ENCODE results near the gene BEX4. TPM values are rescaled to one million over a fixed set of nuclear protein-coding genes. Genes with fewer than 3 reads are reported as not detected.

Gene BEX4
- total and polyA plus RNA-seq, 2 experiments from 2014 or later: 39.3 to 135 TPM

DNA sequence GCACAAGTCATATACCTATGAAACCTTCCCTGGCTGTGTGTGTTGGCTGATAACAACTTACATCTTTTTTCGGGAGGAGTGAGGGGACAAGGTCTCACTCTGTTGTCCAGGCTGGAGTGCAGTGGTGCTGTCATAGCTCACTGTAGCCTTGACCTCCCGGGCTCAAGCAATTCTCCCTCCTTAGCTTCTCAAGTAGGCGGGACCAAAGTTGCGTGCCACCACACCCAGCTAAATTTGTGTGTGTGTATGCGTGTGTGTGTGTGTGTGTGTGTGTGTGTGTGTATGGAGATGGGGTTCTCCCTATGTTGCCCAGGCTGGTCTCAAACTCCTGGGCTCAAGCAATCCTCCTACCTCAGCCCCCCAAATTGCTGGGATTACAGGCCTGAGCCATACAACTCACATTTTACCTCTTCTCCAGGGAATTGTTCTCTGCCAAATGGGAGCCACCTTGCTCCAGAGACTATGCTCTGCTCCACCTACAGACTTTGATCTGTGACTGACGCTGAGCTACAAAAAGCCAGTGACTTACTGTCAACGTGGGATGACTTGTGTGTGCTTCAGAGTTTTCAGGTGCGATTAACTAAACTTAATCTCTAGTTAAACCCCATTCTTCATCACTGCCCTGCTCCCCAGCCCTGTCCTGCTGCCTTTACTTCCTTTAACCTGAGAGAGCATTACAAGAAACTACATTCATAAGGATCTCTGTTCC, 2.0 kb upstream of the BEX4 start:
- H3K4me1 ChIP-seq (ENCODE audit: insufficient read depth): 0 out of 2 replicates have a peak, but pooled peaks cover 6% of the 10 kb centered on the region

More for the DNA sequence above, 2.0 kb upstream of the BEX4 start:
- TF ChIP-seq NANOG (IDR thresholded peaks at IDR 0.05; ENCODE audit: borderline replicate concordance) (no peak), STAT1 (IDR thresholded peaks at IDR 0.05; ENCODE audit: unreplicated experiment) (no peak), ZNF114 (CRISPR knock-in tag; IDR thresholded peaks at IDR 0.05) (no peak), EZH2 (IDR thresholded peaks at IDR 0.05; ENCODE audit: low read depth, unreplicated experiment) (no peak), JUNB (IDR thresholded peaks at IDR 0.05; ENCODE audit: unreplicated experiment) (no peak), EZH2phosphoT487 (IDR thresholded peaks at IDR 0.05; ENCODE audit: unreplicated experiment) (no peak), ZNF331 (CRISPR knock-in tag; IDR thresholded peaks at IDR 0.05; ENCODE audit: low read depth) (no peak), CREB1 (CRISPR knock-in tag; IDR thresholded peaks at IDR 0.05; ENCODE audit: low read depth) (no peak), POLR2AphosphoS5 (IDR thresholded peaks at IDR 0.05; ENCODE audit: low read depth) (no peak)
- TF ChIP-seq, protein P1, sequence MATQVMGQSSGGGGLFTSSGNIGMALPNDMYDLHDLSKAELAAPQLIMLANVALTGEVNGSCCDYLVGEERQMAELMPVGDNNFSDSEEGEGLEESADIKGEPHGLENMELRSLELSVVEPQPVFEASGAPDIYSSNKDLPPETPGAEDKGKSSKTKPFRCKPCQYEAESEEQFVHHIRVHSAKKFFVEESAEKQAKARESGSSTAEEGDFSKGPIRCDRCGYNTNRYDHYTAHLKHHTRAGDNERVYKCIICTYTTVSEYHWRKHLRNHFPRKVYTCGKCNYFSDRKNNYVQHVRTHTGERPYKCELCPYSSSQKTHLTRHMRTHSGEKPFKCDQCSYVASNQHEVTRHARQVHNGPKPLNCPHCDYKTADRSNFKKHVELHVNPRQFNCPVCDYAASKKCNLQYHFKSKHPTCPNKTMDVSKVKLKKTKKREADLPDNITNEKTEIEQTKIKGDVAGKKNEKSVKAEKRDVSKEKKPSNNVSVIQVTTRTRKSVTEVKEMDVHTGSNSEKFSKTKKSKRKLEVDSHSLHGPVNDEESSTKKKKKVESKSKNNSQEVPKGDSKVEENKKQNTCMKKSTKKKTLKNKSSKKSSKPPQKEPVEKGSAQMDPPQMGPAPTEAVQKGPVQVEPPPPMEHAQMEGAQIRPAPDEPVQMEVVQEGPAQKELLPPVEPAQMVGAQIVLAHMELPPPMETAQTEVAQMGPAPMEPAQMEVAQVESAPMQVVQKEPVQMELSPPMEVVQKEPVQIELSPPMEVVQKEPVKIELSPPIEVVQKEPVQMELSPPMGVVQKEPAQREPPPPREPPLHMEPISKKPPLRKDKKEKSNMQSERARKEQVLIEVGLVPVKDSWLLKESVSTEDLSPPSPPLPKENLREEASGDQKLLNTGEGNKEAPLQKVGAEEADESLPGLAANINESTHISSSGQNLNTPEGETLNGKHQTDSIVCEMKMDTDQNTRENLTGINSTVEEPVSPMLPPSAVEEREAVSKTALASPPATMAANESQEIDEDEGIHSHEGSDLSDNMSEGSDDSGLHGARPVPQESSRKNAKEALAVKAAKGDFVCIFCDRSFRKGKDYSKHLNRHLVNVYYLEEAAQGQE (IDR thresholded peaks at IDR 0.05; ENCODE audit: unreplicated experiment): no peak
- TF ChIP-seq, protein P2, sequence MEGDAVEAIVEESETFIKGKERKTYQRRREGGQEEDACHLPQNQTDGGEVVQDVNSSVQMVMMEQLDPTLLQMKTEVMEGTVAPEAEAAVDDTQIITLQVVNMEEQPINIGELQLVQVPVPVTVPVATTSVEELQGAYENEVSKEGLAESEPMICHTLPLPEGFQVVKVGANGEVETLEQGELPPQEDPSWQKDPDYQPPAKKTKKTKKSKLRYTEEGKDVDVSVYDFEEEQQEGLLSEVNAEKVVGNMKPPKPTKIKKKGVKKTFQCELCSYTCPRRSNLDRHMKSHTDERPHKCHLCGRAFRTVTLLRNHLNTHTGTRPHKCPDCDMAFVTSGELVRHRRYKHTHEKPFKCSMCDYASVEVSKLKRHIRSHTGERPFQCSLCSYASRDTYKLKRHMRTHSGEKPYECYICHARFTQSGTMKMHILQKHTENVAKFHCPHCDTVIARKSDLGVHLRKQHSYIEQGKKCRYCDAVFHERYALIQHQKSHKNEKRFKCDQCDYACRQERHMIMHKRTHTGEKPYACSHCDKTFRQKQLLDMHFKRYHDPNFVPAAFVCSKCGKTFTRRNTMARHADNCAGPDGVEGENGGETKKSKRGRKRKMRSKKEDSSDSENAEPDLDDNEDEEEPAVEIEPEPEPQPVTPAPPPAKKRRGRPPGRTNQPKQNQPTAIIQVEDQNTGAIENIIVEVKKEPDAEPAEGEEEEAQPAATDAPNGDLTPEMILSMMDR (conservative IDR thresholded peaks at IDR 0.05; ENCODE audit: low read depth in 2 of 2): no peak
- TF ChIP-seq, protein P3, sequence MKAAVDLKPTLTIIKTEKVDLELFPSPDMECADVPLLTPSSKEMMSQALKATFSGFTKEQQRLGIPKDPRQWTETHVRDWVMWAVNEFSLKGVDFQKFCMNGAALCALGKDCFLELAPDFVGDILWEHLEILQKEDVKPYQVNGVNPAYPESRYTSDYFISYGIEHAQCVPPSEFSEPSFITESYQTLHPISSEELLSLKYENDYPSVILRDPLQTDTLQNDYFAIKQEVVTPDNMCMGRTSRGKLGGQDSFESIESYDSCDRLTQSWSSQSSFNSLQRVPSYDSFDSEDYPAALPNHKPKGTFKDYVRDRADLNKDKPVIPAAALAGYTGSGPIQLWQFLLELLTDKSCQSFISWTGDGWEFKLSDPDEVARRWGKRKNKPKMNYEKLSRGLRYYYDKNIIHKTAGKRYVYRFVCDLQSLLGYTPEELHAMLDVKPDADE (IDR thresholded peaks at IDR 0.05): no peak
- TF ChIP-seq, protein P4, sequence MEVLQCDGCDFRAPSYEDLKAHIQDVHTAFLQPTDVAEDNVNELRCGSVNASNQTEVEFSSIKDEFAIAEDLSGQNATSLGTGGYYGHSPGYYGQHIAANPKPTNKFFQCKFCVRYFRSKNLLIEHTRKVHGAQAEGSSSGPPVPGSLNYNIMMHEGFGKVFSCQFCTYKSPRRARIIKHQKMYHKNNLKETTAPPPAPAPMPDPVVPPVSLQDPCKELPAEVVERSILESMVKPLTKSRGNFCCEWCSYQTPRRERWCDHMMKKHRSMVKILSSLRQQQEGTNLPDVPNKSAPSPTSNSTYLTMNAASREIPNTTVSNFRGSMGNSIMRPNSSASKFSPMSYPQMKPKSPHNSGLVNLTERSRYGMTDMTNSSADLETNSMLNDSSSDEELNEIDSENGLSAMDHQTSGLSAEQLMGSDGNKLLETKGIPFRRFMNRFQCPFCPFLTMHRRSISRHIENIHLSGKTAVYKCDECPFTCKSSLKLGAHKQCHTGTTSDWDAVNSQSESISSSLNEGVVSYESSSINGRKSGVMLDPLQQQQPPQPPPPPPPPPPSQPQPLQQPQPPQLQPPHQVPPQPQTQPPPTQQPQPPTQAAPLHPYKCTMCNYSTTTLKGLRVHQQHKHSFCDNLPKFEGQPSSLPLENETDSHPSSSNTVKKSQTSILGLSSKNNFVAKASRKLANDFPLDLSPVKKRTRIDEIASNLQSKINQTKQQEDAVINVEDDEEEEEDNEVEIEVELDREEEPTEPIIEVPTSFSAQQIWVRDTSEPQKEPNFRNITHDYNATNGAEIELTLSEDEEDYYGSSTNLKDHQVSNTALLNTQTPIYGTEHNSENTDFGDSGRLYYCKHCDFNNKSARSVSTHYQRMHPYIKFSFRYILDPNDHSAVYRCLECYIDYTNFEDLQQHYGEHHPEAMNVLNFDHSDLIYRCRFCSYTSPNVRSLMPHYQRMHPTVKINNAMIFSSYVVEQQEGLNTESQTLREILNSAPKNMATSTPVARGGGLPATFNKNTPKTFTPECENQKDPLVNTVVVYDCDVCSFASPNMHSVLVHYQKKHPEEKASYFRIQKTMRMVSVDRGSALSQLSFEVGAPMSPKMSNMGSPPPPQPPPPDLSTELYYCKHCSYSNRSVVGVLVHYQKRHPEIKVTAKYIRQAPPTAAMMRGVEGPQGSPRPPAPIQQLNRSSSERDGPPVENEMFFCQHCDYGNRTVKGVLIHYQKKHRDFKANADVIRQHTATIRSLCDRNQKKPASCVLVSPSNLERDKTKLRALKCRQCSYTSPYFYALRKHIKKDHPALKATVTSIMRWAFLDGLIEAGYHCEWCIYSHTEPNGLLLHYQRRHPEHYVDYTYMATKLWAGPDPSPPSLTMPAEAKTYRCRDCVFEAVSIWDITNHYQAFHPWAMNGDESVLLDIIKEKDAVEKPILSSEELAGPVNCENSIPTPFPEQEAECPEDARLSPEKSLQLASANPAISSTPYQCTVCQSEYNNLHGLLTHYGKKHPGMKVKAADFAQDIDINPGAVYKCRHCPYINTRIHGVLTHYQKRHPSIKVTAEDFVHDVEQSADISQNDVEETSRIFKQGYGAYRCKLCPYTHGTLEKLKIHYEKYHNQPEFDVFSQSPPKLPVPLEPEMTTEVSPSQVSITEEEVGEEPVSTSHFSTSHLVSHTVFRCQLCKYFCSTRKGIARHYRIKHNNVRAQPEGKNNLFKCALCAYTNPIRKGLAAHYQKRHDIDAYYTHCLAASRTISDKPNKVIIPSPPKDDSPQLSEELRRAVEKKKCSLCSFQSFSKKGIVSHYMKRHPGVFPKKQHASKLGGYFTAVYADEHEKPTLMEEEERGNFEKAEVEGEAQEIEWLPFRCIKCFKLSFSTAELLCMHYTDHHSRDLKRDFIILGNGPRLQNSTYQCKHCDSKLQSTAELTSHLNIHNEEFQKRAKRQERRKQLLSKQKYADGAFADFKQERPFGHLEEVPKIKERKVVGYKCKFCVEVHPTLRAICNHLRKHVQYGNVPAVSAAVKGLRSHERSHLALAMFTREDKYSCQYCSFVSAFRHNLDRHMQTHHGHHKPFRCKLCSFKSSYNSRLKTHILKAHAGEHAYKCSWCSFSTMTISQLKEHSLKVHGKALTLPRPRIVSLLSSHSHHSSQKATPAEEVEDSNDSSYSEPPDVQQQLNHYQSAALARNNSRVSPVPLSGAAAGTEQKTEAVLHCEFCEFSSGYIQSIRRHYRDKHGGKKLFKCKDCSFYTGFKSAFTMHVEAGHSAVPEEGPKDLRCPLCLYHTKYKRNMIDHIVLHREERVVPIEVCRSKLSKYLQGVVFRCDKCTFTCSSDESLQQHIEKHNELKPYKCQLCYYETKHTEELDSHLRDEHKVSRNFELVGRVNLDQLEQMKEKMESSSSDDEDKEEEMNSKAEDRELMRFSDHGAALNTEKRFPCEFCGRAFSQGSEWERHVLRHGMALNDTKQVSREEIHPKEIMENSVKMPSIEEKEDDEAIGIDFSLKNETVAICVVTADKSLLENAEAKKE (CRISPR knock-in tag; IDR thresholded peaks at IDR 0.05): no peak
- Histone ChIP-seq H2AFZ (no peak overlapping the region), H4K20me1 (replicated peaks; ENCODE audit: insufficient read depth) (no peaks in the 10 kb centered on the region), H3F3A (replicated peaks; ENCODE audit: low read depth) (no peaks in the 10 kb centered on the region), H3K4me3 (no peak overlapping the region), H3K27me3 (ENCODE audit: insufficient read depth) (no peaks in the 10 kb centered on the region), H3K4me2 (no peak overlapping the region), H3K9me2 (ENCODE audit: insufficient read depth) (no peaks in the 10 kb centered on the region), H3K27ac (ENCODE audit: low read depth) (no peak overlapping the region), H3K79me2 (replicated peaks; ENCODE audit: insufficient read depth) (peaks cover 5% of the 10 kb centered on the region; the same call in 1 of the 2 replicates), H3K36me3 (ENCODE audit: insufficient read depth) (no peaks in the 10 kb centered on the region)
- H3K36me3 Mint-ChIP-seq (ENCODE audit: low read depth): peaks cover 21% of the 10 kb centered on the region
- no peak for ATAC-seq
- DNase-seq (ENCODE audit: low spot score): no peak
- H3K27me3 Mint-ChIP-seq (ENCODE audit: insufficient read depth, low read depth, poor library complexity): peaks cover 2% of the 10 kb centered on the region
- no peak overlapping the region; the same call in 1 of the 2 replicates for H3K27ac Mint-ChIP-seq
- H3K4me1 Mint-ChIP-seq: peaks cover 20% of the 10 kb centered on the region
- H3K9me3 Mint-ChIP-seq: no peaks in the 10 kb centered on the region
- H3K4me3 Mint-ChIP-seq: no peak overlapping the region

Measured in GM23338 (cell line).